Renal cortical epithelial cell (primary cell): ENCODE data around the gene PTN. TPM values are rescaled to one million over a fixed set of nuclear protein-coding genes. Genes with fewer than 3 reads are reported as not detected.
"Not testable (repeated sequence)": the region's sequence is repeated elsewhere in the genome, so short reads cannot be mapped to it uniquely, and the experiment has no call there.

Source experiments
- DNase-seq: peaks from one replicate; pipeline ENCODE4 v3.0.0-alpha.2; 2011; ENCODE audit warnings: low read depth
- total RNA-seq: library from RNA; depleted of rRNA; stranded (reverse); fragments of >200 nt; gene quantifications from 2 replicates; pipeline ENCODE4 v1.2.3, GENCODE V29; 2014

PTN gene
- total RNA-seq, 1 donor from 2014 or later, result 0.45 TPM

DNA sequence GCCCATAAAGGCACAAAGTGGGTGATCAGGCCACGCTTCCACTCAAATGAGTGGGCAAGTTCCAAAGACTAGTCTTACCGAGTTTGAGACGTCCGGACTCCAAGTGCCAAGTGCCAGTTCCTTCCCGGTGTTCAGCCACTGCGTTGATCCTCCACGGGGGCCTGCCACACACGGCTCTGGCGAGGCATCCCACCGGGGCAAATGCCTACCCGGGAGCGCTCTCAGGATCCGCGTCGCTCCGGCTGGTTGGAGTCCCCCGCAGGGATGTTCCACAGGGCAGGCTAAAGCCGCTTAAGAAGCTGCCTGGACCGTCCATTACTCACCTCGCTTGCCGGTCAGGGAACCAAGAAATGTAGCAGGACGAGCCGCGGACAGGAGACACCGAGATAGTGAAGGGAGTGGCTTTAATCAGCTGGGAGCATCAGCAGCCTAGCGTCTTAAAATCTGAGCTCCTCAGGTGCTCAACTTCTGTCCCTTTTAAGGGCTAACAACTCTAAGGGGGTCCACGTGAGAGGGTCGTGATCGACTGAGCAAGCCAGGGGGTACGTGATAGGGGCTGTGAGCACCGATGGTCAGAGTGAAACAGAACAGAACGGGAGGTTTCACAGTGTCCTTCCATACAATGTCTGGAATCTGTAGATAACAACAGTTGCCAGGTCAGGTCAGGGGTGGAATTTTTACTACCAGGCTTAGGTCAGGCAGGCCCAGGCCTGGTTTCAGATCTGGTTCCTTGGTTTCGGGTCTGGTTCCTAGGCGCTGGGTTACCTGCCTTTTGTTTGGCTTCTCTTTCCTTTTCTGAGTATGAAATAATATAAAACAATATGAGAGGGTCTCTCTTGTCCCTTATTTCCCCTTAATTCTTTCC, 75.3 kb downstream of the PTN start:
- not testable (repeated sequence) for DNase-seq

DNA sequence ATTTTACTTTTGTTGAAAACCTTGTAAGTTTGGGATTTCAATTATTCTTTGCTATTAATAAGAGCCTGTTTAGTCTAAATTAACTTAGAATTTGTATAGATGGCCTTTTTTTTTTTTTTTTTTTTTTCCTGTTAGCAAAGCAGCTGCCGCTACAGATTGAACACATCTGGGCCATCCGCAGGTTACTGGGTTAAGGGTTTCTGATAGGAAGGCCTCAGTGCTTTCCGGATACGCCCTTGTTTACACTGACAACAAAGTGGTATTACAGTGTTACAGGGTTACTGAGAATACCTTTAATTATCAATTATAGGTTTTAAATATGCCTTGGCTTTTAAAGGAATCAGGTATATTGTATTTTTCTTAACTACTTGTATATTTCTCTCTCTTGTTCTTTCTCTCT, 76.8 kb downstream of the PTN start:
- no peak for DNase-seq

DNA sequence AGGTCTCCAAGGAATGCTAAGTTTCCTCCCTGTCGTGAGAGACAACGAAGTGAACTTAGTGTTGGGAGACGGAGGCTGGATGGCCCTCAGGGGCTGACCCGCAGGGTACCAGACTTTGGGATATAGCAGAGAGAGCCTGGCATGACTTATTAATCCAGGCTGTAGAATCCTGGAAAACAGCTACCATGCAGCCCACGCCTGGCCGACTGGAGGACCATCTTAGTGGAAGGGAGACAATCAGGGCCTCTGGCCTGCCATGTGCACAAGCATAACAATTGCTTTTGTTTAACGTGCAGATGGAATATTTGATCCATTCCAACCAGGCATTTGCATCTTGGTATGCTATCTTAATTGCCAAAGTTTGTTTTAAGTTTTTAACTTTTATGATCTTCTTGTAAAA, 78.1 kb downstream of the PTN start:
- not testable (repeated sequence) for DNase-seq

DNA sequence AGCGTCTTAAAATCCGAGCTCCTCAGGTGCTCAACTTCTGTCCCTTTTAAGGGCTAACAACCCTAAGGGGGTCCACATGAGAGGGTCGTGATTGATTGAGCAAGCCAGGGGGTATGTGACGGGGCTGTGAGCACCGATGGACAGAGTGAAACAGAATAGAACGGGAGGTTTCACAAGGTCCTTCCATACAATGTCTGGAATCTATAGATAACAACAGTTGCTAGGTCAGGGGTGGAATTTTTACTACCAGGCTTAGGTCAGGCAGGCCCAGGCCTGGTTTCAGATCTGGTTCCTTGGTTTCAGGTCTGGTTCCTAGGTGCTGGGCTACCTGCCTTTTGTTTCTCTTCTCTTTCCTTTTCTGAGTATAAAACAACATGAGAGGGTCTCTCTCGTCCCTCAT, 80.9 kb downstream of the PTN start:
- no peak for DNase-seq

DNA sequence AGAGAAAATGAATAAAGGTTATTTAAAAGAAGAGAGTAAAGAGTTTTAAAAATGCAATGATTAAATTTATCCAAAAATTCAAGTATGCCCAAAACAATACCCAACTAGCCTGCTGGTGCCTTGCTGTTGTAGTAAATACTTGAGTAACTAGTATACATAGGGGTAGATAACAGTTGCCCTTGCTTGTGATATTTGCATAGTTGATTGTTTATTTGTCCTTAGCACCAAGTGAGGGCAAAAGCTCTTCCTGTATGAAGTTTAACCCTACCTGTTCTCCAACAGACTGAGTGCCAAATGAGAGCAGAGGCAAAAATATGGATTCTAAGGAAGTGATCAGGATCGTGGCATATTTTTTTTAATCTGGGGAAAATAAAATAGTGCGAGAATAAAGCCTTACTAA, 85.0 kb downstream of the PTN start:
- DNase-seq, result no peak

DNA sequence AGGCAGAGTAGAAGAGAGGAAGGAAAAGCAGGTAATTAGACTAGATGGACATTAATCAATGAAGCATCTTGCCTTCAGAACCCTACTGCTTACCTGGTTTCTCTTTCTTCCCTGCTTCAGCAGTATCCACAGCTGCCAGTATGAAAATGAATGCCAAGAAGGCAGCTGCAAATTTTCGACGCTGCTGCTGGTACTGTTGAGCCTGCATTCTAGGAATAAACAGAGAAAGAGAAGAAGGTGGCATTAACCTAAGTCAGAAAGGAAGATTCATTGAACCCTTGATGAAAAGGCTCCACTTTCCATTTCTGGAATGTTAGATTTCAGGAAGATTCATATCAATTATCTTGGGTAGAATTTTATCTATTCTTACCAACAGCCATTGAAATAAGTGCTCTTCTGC, 88.8 kb downstream of the PTN start:
- no peak for DNase-seq

DNA sequence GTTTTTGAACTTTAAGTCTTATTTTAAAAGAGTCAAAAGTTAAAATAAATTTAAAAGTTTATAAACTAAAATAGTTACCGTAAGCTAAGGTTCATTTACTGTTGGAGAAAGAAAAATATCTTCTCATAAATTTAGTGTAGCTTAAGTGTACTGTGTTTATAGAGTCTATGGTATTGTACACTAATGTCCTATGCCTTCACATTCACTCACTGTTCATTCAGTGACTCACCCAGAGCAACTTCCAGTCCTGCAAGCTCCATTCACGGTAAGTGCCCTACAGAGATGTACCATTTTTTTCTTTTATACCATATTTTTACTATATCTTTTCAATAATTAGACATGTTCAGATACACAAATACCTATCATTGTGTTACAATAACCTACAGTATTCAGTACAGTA, 97.6 kb downstream of the PTN start:
- DNase-seq, result peak; percentile 2

DNA sequence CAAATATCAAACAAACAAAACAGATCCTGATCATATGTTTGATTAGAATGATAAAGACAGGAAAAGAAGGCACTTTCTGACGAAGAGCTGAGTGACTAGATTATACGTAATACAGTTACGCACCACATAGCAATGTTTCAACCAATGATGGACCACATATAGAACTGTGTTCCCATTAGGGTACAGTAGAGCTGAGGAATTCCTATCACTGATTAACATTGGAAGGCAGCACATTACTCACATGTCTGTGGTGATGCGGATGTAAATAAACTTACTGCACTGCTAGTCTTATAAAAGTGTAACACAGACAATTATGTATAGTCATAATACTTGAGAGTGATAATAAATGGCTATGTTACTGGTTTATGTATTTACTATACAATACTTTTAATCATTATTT, 98.3 kb downstream of the PTN start:
- DNase-seq, result peak; percentile 54

DNA sequence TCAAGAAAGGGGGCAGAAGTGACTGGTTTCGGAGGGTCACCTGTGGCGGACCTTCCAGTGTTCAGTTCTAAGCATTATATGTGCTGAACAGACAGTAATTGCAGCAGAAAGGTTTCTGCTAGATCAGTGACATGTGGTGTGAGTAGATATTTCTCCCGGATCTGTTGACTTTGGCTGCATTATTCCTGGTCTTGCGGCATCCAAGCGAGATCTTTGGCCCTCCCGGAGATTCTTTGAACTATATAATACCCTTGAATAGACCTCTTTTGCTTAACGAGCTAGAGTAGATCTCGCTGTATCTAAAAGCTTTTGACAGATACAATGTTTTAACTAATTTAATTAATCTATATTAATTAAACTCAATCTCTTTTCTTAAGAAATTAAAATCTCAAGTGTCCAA, 99.8 kb downstream of the PTN start:
- DNase-seq, result no peak

DNA sequence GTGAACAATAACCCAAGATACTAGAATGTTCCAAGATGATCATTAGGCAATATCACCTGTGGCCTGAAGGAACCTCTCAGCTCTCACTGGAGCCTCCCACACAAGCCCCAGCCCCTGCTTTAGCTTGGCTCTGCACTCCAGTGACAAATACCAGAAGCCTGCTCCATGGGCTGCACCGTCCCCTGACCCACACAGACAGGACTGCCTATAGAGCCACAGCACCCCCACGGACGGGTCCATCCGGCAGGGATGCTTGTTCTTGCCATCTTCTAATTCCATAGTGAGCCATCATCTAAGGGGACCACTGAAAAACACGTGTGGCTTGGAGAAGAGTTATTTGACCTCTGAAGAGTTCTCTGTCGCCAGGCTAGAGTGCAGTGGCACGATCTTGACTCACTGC, 100.9 kb downstream of the PTN start:
- DNase-seq, result no peak

DNA sequence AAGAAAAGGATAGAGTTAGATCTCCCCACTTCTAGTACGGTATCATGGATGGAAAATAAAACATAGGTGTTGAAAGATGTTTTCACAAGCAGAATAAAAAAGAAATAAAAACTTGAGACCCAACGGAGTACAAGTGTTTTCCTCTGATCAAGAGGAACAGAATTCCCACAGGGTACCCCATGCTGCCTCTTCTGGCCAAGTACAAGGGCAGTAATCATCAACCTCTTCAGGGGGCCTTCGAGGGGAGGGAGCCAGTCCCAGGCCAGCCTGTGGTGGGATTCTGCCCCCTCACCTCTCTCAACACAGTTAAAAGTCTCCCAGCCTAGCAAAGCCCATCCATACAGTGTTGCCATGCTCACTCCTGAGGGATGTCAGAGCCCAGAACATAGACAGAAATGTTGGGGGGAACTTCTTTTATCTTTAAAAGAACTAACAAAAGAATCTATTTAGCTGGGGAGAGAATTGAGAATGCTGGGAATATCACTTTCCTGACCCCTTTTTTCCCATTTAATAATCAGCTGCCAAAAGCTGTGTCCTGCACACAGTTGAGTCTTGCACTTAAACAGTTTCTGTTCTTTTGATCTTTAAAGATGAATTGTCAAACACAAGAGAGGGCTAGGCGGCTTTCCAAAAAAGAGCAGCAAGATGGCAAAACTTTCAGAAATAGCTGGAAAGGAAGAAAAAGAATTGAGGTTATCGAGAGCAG, 101.7 kb downstream of the PTN start:
- no peak for DNase-seq

DNA sequence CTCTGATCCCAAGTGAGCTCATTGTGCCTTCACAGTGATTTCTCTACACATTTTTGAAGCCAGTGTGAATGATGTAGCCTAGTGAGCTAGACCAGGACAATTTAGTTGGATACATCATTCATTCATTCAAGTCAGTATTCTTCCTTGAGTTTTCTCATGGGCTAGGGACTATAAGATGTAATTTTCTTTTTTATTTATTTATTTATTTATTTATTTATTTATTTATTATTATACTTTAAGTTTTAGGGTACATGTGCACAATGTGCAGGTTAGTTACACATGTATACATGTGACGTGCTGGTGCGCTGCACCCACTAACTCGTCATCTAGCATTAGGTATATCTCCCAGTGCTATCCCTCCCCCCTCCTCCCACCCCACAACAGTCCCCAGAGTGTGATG, 104.3 kb downstream of the PTN start:
- DNase-seq, result not testable (repeated sequence)

DNA sequence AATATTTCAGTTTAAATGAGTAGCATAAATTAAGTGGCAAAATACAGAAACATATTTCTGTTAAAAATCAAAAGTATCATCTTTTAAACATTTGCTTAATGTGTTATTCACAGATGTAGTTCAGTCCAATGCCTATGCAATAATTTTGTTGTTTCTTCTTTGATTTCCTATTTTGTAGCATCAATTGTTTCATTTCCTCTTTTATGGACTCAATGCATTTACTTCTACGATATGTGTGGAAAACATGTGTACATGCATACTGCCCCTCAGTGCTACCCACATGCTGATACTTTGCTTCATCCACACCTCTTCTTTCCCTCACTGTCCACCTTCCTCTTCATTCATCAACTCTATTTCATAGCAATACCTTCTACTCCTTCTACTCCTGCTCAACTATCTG, 108.1 kb downstream of the PTN start:
- DNase-seq, result no peak

DNA sequence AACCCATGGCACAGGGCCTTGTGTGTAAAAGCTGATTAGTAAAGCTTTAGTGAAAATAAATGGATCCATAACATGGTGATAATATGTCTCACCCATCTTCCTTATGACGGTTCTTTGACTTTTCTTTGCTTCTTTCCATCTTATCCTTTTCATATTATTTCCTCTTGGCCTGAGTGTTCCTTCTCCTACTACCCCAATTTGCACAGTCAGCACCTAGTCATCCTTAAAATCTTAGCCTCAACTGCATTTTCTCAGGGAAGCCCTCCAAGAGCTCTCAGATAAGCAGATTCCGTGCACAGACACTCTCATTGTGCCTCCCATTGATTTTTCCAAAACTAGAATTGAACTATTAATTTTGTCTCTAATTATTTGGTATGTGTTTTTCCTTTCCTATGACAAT, 112.4 kb downstream of the PTN start:
- DNase-seq, result no peak

DNA sequence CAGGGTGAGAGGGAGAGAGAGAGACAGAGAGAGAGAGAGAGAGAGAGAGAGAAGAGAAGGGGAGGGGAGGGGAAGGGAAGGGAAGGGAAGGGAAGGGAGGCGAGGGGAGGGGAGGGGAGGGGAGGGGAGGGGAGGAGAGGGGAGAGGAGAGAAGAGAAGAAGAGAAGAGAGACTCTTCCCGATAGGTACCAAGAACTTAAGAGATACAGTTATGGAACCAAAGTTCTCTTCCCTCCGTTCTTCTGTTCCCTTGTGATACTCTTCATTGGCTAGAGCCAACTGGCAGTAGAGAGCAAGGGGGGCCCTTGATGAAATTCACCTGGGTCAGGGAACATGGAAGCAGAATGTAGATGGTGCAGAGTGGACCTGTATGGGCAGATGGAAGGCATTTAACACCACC, 122.1 kb downstream of the PTN start:
- no peak for DNase-seq

DNA sequence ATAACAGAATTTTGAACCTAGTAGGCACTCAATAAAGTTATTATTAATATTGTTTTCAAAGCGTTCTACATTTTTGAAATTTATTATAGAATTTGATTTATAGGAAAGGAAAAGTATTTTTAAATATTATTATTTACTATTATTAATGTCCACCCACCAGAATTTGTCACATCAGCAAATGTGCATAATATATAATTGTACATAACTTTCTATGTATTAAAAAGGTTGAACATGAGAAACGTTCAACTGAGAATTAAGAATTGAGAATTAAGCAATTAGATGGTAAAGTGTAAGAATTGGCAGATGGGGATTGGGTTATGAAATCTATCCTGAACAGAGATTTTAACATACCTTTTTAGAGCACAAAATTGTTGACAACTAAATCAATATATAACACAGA, 129.8 kb downstream of the PTN start:
- DNase-seq, result no peak

DNA sequence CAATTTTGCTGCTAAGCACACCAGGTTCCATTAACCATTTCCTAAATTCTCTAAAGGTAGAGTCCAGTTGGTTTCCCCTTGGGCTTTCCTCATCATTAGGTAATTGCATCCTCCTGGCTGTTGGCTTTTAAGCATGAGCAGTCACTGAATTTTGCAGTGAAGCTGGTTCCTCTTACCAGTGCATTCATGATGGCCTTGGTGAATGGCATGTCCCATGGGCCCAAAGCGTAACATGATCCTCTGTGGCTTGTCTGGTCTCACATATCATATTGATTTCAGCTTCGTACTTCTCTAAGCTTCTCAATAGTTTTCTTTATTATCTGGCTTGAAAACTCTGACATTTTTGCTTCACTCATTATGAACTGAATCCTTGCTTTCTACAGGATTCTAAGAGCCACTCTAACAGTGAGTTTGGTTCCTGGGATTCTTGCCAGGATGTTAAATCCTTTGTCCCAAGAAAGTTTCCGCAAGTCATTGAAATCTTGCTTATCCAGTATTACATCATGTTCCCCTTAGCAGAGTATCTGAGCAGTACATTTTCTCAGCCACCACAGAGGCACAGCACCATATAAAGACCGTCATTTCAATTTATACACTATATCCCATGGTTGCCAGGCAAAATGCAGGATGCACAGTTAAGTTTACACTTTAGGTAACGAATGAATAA, 134.2 kb downstream of the PTN start:
- DNase-seq, result no peak

DNA sequence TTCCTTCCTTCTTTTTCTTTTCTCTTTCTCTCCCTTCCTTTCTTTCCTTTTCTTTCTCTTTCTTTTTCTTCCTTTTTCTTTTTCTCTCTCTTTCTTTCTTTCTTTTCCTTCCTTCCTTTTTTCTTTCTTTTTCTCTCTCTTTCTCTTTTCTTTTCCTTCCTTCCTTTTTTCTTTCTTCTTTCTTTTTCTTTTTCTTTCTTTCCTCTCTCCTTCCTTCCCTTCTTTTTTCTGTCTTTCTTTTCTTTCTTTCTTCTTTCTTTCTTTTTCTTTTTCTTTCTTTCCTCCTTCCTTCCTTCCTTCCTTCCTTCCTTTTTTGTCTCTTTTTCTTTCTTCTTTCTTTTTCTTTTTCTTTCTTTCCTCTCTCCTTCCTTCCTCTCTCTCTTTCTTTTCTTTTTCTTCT, 136.8 kb downstream of the PTN start:
- no peak for DNase-seq

DNA sequence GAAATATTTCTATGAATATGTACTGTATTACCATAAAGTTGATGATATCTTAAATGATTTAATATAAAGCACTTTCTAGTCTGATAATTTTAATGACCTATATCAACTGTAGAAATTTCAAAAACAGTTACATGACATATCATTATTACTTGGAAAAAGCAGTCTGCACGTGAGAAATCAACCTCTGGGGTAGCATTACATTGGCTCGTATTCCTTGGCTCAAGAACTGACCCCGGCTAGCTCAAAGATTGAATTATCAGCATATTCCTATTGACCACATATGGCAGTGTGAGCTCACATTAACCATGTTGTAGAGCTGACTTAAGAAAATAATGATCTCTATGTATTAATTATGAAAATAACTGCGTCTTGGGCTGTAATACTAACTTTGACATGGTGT, 139.3 kb downstream of the PTN start:
- no peak for DNase-seq

DNA sequence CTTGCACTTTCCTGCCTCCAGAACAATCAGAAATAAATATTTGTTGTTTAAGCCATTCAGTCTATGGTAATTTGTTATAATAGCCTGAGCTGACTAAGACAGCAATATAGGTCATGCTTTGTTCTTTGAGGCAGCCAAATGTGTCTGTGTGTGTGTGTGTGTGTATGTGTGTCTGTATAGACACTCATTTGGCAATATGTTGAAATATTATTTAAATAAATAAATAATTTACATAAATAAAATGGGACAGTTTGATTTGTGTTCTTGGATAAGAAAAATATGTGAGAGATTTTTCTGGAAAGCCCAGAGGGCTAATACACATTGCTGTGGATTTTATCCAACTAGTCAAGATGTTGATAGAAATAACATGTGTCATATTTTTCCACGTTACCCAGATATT, 140.2 kb downstream of the PTN start:
- DNase-seq, result no peak

DNA sequence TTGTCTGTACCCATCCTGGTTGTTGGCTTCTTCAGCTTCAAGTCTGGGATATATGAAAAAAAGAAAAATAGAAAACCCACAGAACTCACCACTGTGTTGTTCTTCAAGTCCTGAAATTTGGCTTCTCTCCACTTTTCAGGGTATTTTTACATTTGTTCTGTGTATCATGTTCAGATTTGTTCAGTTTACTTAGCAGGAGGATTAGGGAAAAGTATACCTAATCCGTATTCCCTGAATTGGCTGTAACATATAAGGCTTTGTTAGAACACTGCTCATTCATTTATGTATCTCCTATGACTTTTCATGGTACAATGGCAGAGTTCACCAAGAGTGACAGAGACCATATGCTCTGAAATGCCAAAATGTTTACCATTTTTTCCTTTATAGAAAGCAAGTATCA, 146.9 kb downstream of the PTN start:
- no peak for DNase-seq

DNA sequence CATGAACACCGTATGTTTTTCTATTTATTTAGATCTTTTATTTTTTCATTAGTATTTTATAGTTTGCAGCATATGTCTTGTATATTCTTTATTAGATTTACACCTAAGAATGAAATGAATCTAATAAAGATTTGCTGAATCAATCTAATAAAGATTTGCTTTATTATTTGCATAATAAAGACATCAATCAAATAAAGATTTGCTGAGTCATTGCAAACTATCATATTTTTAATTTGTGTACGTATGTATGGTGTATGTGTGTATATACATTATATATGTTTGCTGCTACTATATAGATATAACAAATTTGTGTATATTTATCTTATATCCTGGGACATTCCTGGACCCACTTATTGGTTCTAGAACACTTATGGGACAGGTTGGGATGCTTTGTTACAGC, 147.5 kb downstream of the PTN start:
- no peak for DNase-seq

DNA sequence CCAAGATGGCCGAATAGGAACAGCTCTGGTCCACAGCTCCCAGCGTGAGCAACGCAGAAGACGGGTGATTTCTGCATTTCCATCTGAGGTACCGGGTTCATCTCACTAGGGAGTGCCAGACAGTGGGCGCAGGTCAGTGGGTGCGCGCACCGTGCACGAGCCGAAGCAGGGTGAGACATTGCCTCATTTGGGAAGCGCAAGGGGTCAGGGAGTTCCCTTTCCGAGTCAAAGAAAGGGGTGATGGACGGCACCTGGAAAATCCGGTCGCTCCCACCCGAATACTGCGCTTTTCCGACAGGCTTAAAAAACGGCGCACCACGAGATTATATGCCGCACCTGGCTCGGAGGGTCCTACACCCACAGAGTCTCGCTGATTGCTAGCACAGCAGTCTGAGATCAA, 161.9 kb downstream of the PTN start:
- DNase-seq, result not testable (repeated sequence)
